ENCODE data around the gene NPIPA5. TPM values are rescaled to one million over a fixed set of nuclear protein-coding genes. Genes with fewer than 3 reads are reported as not detected.
"Not testable (repeated sequence)": the region's sequence is repeated elsewhere in the genome, so short reads cannot be mapped to it uniquely, and the experiment has no call there.

Gene NPIPA5
- total and polyA plus RNA-seq, 2 donors (not counting 1 experiment from before 2014, with no cell fraction given): 21.0 TPM; not detected in 1

- intact Hi-C loops (cut with micrococcal nuclease): no loop called here
- no peak for ATAC-seq (ENCODE audit: low read depth)
- Histone ChIP-seq H3K4me2 (replicated peaks; ENCODE audit: low read depth, low read length, poor library complexity, severe bottlenecking) (no peak overlapping the region), H3K9me3 (ENCODE audit: control extremely low read depth in 1 of 3, control insufficient read depth in 2 of 3, insufficient read depth in 1 of 3, low read length in 2 of 3) (no peaks in the 10 kb centered on the region), H3K27ac (ENCODE audit: low read length in 2 of 2) (no peak overlapping the region), H3K27me3 (replicated peaks in 1 of 4; ENCODE audit: control extremely low read depth in 1 of 4, control insufficient read depth in 3 of 4, insufficient read depth in 4 of 4, low read length in 3 of 4) (no peaks in the 10 kb centered on the region), H3K9ac (ENCODE audit: low read length) (no peak overlapping the region), H4K20me1 (ENCODE audit: control insufficient read depth, insufficient read depth, low read length, poor library complexity, severe bottlenecking) (no peaks in the 10 kb centered on the region), H3K79me2 (ENCODE audit: control insufficient read depth, insufficient read depth, low read length) (no peaks in the 10 kb centered on the region), H3K36me3 (replicated peaks in 1 of 2; ENCODE audit: control extremely low read depth in 1 of 2, control insufficient read depth in 1 of 2, extremely low read depth in 1 of 2, insufficient read depth in 2 of 2, low read length in 1 of 2) (no peaks in the 10 kb centered on the region), H3K4me1 (ENCODE audit: control insufficient read depth in 2 of 2, insufficient read depth in 2 of 2, low read length in 2 of 2) (peaks cover 3 to 10% of the 10 kb centered on the region in 2 donors), H3K4me3 (ENCODE audit: control extremely low read depth in 1 of 5, extremely low read depth in 1 of 5, insufficient read depth in 1 of 5, low read depth in 2 of 5, low read length in 4 of 5) (no peak overlapping the region), H2AFZ (ENCODE audit: insufficient read depth, low read depth, low read length, poor library complexity, severe bottlenecking) (no peak overlapping the region)
- no peak overlapping the region for H3K27ac Mint-ChIP-seq
- ChIA-PET CTCF (no interaction called here), POLR2A (no interaction called here)
- no peak for DNase-seq
- H3K4me3 Mint-ChIP-seq: no peak overlapping the region
- H3K4me1 Mint-ChIP-seq: peaks cover 18% of the 10 kb centered on the region
- H3K9me3 Mint-ChIP-seq (ENCODE audit: insufficient read depth): no peaks in the 10 kb centered on the region
- no peaks in the 10 kb centered on the region for H3K27me3 Mint-ChIP-seq
- 74% methylated on average over 3 of the region's 4 CpGs for WGBS (ENCODE audit: insufficient coverage)
- TF ChIP-seq EZH2 (IDR thresholded peaks at IDR 0.05; ENCODE audit: borderline replicate concordance, insufficient read depth, low read depth, low read length, poor library complexity, severe bottlenecking): no peak
- no peak for TF ChIP-seq CTCF (IDR thresholded peaks at IDR 0.05)
These were observed 26.7 kb upstream of the NPIPA5 start for GRCh38 chr16:15404792-15405191.

GRCh38 chr16:15404091-15404490 lies 26.0 kb upstream of the NPIPA5 start:
- H3K27me3 ChIP-seq (replicated peaks in 1 of 4; ENCODE audit: control extremely low read depth in 1 of 4, control insufficient read depth in 3 of 4, insufficient read depth in 4 of 4, low read length in 3 of 4); H3K9me3 ChIP-seq (ENCODE audit: control extremely low read depth in 1 of 3, control insufficient read depth in 2 of 3, insufficient read depth in 1 of 3, low read length in 2 of 3); intact Hi-C loops (cut with micrococcal nuclease); H3K27ac ChIP-seq (ENCODE audit: low read length in 2 of 2); H3K27me3 Mint-ChIP-seq; POLR2A ChIA-PET; H3K4me1 ChIP-seq (ENCODE audit: control insufficient read depth in 2 of 2, insufficient read depth in 2 of 2, low read length in 2 of 2); H2AFZ ChIP-seq (ENCODE audit: insufficient read depth, low read depth, low read length, poor library complexity, severe bottlenecking); CTCF ChIA-PET; H3K4me3 Mint-ChIP-seq; H4K20me1 ChIP-seq (ENCODE audit: control insufficient read depth, insufficient read depth, low read length, poor library complexity, severe bottlenecking); H3K79me2 ChIP-seq (ENCODE audit: control insufficient read depth, insufficient read depth, low read length); H3K4me3 ChIP-seq (ENCODE audit: control extremely low read depth in 1 of 5, extremely low read depth in 1 of 5, insufficient read depth in 1 of 5, low read depth in 2 of 5, low read length in 4 of 5); H3K9ac ChIP-seq (ENCODE audit: low read length); H3K27ac Mint-ChIP-seq; ATAC-seq (ENCODE audit: low read depth); H3K9me3 Mint-ChIP-seq (ENCODE audit: insufficient read depth); DNase-seq; H3K36me3 ChIP-seq (replicated peaks in 1 of 2; ENCODE audit: control extremely low read depth in 1 of 2, control insufficient read depth in 1 of 2, extremely low read depth in 1 of 2, insufficient read depth in 2 of 2, low read length in 1 of 2): not testable (repeated sequence)
- peaks cover 18% of the 10 kb centered on the region for H3K4me1 Mint-ChIP-seq
- 93% methylated on average over 3 of the region's 3 CpGs for WGBS (ENCODE audit: insufficient coverage)
- H3K4me2 ChIP-seq (replicated peaks; ENCODE audit: low read depth, low read length, poor library complexity, severe bottlenecking): peak overlapping the region; percentile 19

Measured in B cell (primary cell).